CD4-positive, alpha-beta T cell treated with Interleukin-4 for 4 hours (primary cell): ENCODE data around the gene ECHS1.
"Not testable (repeated sequence)": the region's sequence is repeated elsewhere in the genome, so short reads cannot be mapped to it uniquely, and the experiment has no call there.

Experiments
- DNase-seq: peaks from one replicate; pipeline ENCODE4 v3.0.0-alpha.2; 2020

Gene ECHS1

DNA sequence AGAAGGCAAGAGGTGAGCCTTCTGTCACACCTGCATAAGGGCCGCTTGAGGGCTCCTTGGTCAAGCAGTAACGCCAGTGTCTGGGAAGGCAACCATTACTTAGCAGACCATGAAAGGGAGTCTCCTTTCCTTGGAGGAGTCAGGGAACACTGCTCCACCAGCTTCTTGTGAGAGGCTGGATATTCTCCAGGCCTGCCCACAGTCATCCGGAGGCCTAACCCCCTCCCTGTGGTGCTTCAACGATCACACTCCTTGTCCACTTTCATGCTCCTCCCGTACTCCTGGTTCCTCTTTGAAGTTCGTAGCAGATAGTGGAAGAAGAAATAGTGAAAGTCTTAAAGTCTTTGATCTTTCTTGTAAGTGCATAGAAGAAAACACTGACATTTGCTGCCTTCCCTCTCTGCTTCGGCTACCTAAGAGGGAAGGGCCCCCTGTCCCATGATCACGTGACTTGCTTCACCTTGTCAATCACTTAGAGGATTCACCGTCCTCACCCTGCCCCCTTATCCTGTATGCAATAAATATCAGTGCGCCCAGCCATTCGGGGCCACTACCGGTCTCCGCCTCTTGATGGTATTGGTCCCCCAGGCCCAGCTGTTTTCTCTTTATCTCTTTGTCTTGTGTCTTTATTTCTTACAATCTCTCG is 51.0 kb downstream of the ECHS1 start:
- not testable (repeated sequence) for DNase-seq

DNA sequence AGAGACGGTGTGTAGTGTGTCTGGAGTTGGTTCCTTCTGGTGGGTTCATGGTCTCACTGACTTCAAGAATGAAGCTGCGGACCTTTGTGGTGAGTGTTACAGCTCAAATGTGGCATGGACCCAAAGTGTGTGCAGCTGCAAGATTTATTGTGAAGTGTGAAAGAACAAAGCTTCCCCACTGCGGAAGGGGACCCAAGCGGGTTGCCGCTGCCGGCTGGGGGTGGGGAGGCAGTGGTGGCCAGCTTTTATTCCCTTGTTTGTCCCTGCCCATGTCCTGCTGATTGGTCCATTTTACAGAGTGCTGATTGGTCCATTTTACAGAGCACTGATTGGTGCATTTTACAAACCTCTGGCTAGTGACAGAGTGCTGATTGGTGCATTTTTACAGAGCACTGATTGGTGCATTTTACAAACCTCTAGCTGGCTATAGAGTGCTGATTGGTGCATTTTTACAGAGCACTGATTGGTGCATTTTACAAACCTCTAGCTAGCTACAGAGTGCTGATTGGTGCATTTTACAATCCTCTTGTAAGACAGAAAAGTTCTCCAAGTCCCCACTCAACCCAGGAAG is 52.2 kb downstream of the ECHS1 start:
- not testable (repeated sequence) for DNase-seq

DNA sequence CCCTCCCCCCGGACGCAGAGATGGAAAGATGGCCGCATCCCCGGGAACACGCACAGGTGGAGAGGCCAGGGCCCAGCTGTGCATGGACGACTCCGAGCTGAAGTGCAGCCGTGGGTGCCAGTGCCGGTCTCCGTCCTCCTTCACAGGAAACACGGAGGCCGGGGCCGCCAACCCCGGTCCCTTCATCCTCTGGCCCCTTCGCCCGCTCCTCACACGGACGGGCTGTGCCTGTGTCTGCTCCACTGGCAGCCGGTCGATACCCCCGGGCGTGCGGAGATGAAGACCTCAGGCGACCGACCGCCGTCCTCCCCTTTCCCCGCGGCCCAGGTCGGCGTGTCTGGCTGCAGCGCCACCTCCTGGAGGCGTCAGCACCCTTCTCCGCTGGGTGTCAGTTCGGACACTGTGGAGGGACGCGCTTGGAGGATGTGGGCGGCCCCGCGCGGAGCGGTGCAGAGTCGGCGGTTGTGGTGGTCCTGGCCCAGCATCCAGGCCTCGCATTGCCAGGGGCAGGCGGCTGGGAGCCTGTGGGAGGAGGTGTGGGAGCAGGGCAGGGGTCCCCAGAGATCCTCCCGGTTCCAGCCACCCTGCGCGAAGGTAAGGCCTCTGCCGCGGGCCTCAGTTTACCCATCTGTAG is 54.5 kb downstream of the ECHS1 start:
- peak; percentile 68 for DNase-seq

DNA sequence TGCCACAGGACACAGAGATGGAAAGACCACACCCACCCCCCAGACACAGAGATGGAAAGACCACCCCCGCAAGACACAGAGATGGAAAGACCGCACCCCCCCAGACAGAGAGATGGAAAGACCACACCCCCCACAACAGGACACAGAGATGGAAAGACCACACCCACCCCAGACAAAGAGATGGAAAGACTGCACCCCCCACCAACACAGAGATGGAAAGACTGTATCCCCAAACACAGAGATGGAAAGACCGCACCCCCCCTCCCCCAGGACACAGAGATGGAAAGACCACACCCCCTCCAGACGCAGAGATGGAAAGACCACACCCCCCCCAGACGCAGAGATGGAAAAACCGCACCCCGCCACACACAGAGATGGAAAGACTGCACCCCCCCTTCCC is 56.4 kb downstream of the ECHS1 start:
- DNase-seq, result no peak

DNA sequence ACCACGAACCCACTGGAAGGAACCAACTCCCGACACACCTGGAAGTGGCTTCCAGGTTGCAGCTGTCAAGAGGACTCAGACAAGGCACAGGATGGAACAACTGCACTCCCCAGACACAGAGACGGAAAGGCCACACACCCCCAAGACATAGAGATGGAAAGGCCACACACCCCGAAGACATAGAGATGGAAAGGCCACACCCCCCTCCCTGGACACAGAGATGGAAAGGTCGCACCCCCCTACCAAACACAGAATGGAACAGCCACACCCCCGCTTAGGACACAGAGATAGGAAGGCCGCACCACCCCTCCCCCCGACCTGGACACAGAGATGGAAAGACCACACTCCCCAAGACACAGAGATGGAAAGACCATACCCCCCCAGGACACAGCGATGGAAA is 56.9 kb downstream of the ECHS1 start:
- no peak for DNase-seq

DNA sequence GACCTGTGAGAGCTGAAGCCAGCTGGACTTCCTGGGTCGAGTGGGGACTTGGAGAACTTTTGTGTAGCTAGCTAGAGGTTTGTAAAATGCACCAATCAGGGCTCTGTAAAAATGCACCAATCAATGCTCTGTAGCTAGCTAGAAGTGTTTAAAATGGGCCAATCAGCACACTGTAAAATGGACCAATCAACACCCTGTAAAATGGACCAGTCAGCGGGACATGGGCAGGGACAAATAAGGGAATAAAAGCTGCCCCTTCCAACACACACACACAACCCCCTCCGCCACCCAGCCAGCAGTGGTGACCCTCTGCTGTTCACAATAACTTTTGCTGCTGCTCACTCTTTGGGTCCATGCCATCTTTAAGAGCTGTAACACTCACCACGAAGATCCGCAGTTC is 57.3 kb downstream of the ECHS1 start:
- DNase-seq, result no peak

DNA sequence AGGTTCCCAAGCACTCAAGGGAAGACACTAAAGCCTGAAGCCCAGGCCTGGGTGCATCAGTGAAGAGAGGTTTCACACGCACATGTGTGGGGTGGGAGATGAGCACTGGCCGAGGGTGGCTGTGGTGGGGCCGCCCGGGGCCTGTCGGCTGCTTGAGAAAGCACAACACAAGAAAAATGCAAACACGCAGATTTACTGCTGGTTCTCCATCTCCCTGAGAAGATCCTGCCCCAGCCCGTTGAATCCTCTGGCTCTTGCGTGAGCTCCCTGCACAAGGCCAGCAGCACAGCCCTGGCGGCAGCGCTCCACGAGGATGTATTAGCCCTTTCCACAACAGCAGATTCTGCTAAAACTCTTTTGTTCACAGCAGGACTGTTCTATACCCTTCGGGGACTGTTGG is 58.2 kb downstream of the ECHS1 start:
- DNase-seq, result no peak

DNA sequence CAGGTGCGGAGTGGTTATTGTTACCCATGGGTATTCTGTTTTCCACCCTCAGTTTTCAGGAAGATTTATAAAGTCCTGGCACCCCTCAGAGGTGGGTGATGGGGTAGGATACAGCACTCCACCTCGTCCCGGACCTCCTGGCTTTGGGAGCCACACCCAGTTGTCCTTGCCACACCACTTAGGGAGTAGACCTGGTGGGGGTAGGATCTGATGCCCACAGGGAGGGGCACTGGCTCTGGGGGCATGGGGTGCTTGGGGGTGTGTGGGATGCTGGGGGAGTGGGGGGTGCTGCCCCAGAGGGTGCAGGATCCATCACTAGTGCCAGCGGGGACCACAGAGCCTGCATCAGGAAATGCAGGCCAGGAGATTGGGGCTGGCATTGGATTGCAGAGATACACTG is 60.0 kb downstream of the ECHS1 start:
- no peak for DNase-seq

DNA sequence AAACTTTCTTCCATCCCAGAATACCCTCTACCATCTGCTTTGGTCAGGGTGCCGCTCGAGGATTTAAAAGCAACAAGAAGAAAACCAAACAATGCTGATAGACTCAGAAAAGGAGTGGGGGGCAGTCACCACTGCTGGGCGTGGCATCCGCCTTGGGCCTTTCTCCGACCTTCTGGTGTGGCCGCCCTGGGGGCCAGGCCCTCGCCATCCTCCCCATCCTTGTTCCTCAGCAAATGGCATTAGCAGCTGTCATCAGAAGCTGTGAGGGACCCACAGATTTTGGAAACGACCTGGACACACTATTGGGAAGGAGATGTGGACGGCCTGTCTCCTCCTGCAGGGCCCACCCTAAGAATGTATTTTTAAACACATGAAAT is 60.4 kb downstream of the ECHS1 start:
- DNase-seq, result no peak
